Measurements from ENCODE around the gene RASSF3.

- TF ChIP-seq CTCF (IDR thresholded peaks at IDR 0.05 in 4 of 5, conservative IDR thresholded peaks at IDR 0.05 in 1 of 5) = no peak
- no peak for TF ChIP-seq POLR2A (IDR thresholded peaks at IDR 0.05)
Observed at GRCh38 chr12:64655141-64655540, 44.8 kb downstream of the RASSF3 start.
